PC-3 (cell line): Measurements from ENCODE around the gene CFAP99. TPM values are rescaled to one million over a fixed set of nuclear protein-coding genes. Genes with fewer than 3 reads are reported as not detected.

Experiments
- ATAC-seq: fragments of 200-7000 bp; cut with Tn5 transposase; 2 replicates; pipeline ENCODE4 v1.9.1; 2020; ENCODE audit warnings: mild to moderate bottlenecking, moderate library complexity
- BruUV-seq: library from RNA; stranded (reverse); fragments of 400-500 nt; replicated peaks from 2 replicates; lab custom pipeline; 2021; lab: Mats Ljungman, UMichigan
- CTCF ChIA-PET: fragments of 300-600 bp; sonication (Branson Sonifier 250); formaldehyde crosslinking; loops from one replicate; lab custom pipeline; 2022; ENCODE audit warnings: antibody characterized with exemption; lab: Charles Lee
- POLR2A ChIA-PET: fragments of 300-600 bp; sonication (Branson Sonifier 250); formaldehyde crosslinking; loops from one replicate; lab custom pipeline; 2022; ENCODE audit warnings: antibody characterized with exemption; ENCODE audit not compliant: unreplicated experiment; lab: Charles Lee
- DNase-seq: peaks from one replicate; pipeline ENCODE4 v3.0.0-alpha.2; 2015
- H2AFZ ChIP-seq: fragments of 300-600 bp; sonication (generic); 2 replicates; pipeline ENCODE4 v1.6.0; 2016; ENCODE audit warnings: antibody characterized with exemption, low read length
- H3F3A ChIP-seq: fragments of 300-600 bp; sonication (generic); one replicate; pipeline ENCODE4 v1.6.0; 2017; ENCODE audit warnings: antibody characterized with exemption, low read length, control low read depth, mild to moderate bottlenecking; ENCODE audit not compliant: unreplicated experiment
- H3K27ac ChIP-seq: fragments of 300-600 bp; sonication (generic); 2 replicates; pipeline ENCODE4 v1.5.1; 2016; ENCODE audit warnings: mild to moderate bottlenecking, low read length
- H3K27me3 ChIP-seq: fragments of 300-600 bp; sonication (generic); 2 replicates; pipeline ENCODE4 v1.6.1; 2016; ENCODE audit warnings: low read length, mixed read lengths
- H3K36me3 ChIP-seq: fragments of 300-600 bp; sonication (generic); 2 replicates; pipeline ENCODE4 v1.6.1; 2016; ENCODE audit warnings: low read depth, mixed run types, low read length, mixed read lengths
- H3K4me1 ChIP-seq: fragments of 300-600 bp; sonication (generic); 2 replicates; pipeline ENCODE4 v1.5.1; 2016; ENCODE audit warnings: low read length; ENCODE audit not compliant: insufficient read depth
- H3K4me2 ChIP-seq: fragments of 300-600 bp; sonication (generic); 2 replicates; pipeline ENCODE4 v1.6.0; 2016; ENCODE audit warnings: low read length
- H3K4me3 ChIP-seq: fragments of 300-600 bp; sonication (generic); 2 replicates; pipeline ENCODE4 v1.5.1; 2016; ENCODE audit warnings: mild to moderate bottlenecking, low read length, mixed read lengths
- H3K79me2 ChIP-seq: fragments of 300-600 bp; sonication (generic); 2 replicates; pipeline ENCODE4 v1.6.1; 2017; ENCODE audit warnings: low read length, mixed read lengths
- H3K9ac ChIP-seq: fragments of 300-600 bp; sonication (generic); 2 replicates; pipeline ENCODE4 v1.6.0; 2016; ENCODE audit warnings: mild to moderate bottlenecking, low read length
- H3K9me2 ChIP-seq: fragments of 300-600 bp; sonication (generic); replicated peaks from 2 replicates; pipeline ENCODE4 v1.6.1; 2016; ENCODE audit warnings: mixed run types, low read length, mixed read lengths
- H3K9me3 ChIP-seq: fragments of 300-600 bp; sonication (generic); 2 replicates; pipeline ENCODE4 v1.6.1; 2016; ENCODE audit warnings: low read length, mixed read lengths
- H4K20me1 ChIP-seq: fragments of 300-600 bp; sonication (generic); 2 replicates; pipeline ENCODE4 v1.6.1; 2016; ENCODE audit warnings: low read length, mixed read lengths
- EZH2 ChIP-seq: fragments of 300-600 bp; sonication (generic); IDR thresholded peaks from one replicate; pipeline ENCODE4 v1.6.1; 2017; ENCODE audit warnings: antibody characterized with exemption, mild to moderate bottlenecking, low read length; ENCODE audit not compliant: unreplicated experiment
- EZH2phosphoT487 ChIP-seq: fragments of 300-600 bp; sonication (generic); IDR thresholded peaks from 2 replicates; pipeline ENCODE4 v1.6.1; 2018; ENCODE audit warnings: mild to moderate bottlenecking, antibody characterized with exemption, low read length, borderline replicate concordance
- intact Hi-C: fragments of 100-400 bp; cut with micrococcal nuclease; formaldehyde crosslinking; loops from 2 replicates; pipeline ENCODE4 v1.9.0; 2023
- total RNA-seq: library from RNA; depleted of rRNA; stranded (reverse); fragments of >200 nt; gene quantifications from 2 replicates; pipeline ENCODE4 v1.2.3, GENCODE V29; 2014
- TF ChIP-seq, protein P1 (sequence below): fragments of 300-600 bp; sonication (generic); conservative IDR thresholded peaks from 2 replicates; pipeline ENCODE4 v1.5.1; 2017; ENCODE audit warnings: antibody characterized with exemption, low read depth, mild to moderate bottlenecking, low read length

Gene CFAP99
- total RNA-seq, 1 experiment from 2014 or later, result not detected

GRCh38 chr4:2394528-2394927 lies 24.2 kb upstream of the CFAP99 start:
- CTCF ChIA-PET, result no interaction called here
- Histone ChIP-seq H4K20me1 (no peaks in the 10 kb centered on the region), H3K9me3 (no peaks in the 10 kb centered on the region), H3K4me3 (no peak overlapping the region), H3K79me2 (no peaks in the 10 kb centered on the region), H3K27me3 (no peaks in the 10 kb centered on the region), H3K27ac (no peak overlapping the region), H2AFZ (no peak overlapping the region), H3K9ac (no peak overlapping the region), H3K36me3 (no peaks in the 10 kb centered on the region), H3K4me1 (no peaks in the 10 kb centered on the region), H3K9me2 (no peaks in the 10 kb centered on the region), H3F3A (no peaks in the 10 kb centered on the region), H3K4me2 (no peak overlapping the region)
- DNase-seq, result no peak
- no peak for ATAC-seq
- TF ChIP-seq, protein P1, sequence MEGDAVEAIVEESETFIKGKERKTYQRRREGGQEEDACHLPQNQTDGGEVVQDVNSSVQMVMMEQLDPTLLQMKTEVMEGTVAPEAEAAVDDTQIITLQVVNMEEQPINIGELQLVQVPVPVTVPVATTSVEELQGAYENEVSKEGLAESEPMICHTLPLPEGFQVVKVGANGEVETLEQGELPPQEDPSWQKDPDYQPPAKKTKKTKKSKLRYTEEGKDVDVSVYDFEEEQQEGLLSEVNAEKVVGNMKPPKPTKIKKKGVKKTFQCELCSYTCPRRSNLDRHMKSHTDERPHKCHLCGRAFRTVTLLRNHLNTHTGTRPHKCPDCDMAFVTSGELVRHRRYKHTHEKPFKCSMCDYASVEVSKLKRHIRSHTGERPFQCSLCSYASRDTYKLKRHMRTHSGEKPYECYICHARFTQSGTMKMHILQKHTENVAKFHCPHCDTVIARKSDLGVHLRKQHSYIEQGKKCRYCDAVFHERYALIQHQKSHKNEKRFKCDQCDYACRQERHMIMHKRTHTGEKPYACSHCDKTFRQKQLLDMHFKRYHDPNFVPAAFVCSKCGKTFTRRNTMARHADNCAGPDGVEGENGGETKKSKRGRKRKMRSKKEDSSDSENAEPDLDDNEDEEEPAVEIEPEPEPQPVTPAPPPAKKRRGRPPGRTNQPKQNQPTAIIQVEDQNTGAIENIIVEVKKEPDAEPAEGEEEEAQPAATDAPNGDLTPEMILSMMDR, result no peak
- TF ChIP-seq EZH2phosphoT487, result no peak
- TF ChIP-seq EZH2, result no peak
- no TSS peak for BruUV-seq
- POLR2A ChIA-PET, result no interaction called here
- intact Hi-C loops, result no loop called here

- Histone ChIP-seq H3F3A (no peaks in the 10 kb centered on the region), H3K27ac (no peak overlapping the region), H3K4me2 (no peak overlapping the region), H3K4me3 (no peak overlapping the region), H3K9ac (no peak overlapping the region), H4K20me1 (no peaks in the 10 kb centered on the region), H2AFZ (no peak overlapping the region), H3K27me3 (no peaks in the 10 kb centered on the region), H3K4me1 (no peaks in the 10 kb centered on the region), H3K9me2 (no peaks in the 10 kb centered on the region), H3K36me3 (no peaks in the 10 kb centered on the region), H3K9me3 (no peaks in the 10 kb centered on the region), H3K79me2 (no peaks in the 10 kb centered on the region)
- no peak for TF ChIP-seq EZH2phosphoT487
- TF ChIP-seq, protein P1, result no peak
- no peak for TF ChIP-seq EZH2
- DNase-seq (no peak), ATAC-seq (no peak)
- no TSS peak for BruUV-seq
- ChIA-PET POLR2A (no interaction called here), CTCF (no interaction called here)
- intact Hi-C loops, result no loop called here
Measured at GRCh38 chr4:2395038-2395437, 23.7 kb upstream of the CFAP99 start.

GRCh38 chr4:2395584-2395983 lies 23.2 kb upstream of the CFAP99 start:
- no peaks in the 10 kb centered on the region for H3K27me3 ChIP-seq
- no peaks in the 10 kb centered on the region for H3K79me2 ChIP-seq
- H4K20me1 ChIP-seq, result no peaks in the 10 kb centered on the region
- no peak for DNase-seq
- ChIA-PET POLR2A (no interaction called here), CTCF (no interaction called here)
- H3K27ac ChIP-seq, result no peak overlapping the region
- no peak overlapping the region for H2AFZ ChIP-seq
- H3K4me1 ChIP-seq, result no peaks in the 10 kb centered on the region
- no peak overlapping the region for H3K9ac ChIP-seq
- no peak for ATAC-seq
- no TSS peak for BruUV-seq
- no peaks in the 10 kb centered on the region for H3K9me2 ChIP-seq
- H3K4me2 ChIP-seq, result no peak overlapping the region
- intact Hi-C loops, result no loop called here
- TF ChIP-seq EZH2, result no peak
- TF ChIP-seq EZH2phosphoT487, result no peak
- TF ChIP-seq, protein P1, result no peak
- H3K9me3 ChIP-seq, result no peaks in the 10 kb centered on the region
- H3K36me3 ChIP-seq, result no peaks in the 10 kb centered on the region
- no peak overlapping the region for H3K4me3 ChIP-seq
- no peaks in the 10 kb centered on the region for H3F3A ChIP-seq
